GM18870 (cell line): ENCODE results near the gene TGFBR3L.

Source experiments
- ATAC-seq: cut with Tn5 transposase; IDR thresholded peaks from one replicate; pipeline ENCODE4 v1.9.1; 2021; ENCODE audit warnings: moderate library complexity; ENCODE audit not compliant: unreplicated experiment

Gene TGFBR3L

DNA sequence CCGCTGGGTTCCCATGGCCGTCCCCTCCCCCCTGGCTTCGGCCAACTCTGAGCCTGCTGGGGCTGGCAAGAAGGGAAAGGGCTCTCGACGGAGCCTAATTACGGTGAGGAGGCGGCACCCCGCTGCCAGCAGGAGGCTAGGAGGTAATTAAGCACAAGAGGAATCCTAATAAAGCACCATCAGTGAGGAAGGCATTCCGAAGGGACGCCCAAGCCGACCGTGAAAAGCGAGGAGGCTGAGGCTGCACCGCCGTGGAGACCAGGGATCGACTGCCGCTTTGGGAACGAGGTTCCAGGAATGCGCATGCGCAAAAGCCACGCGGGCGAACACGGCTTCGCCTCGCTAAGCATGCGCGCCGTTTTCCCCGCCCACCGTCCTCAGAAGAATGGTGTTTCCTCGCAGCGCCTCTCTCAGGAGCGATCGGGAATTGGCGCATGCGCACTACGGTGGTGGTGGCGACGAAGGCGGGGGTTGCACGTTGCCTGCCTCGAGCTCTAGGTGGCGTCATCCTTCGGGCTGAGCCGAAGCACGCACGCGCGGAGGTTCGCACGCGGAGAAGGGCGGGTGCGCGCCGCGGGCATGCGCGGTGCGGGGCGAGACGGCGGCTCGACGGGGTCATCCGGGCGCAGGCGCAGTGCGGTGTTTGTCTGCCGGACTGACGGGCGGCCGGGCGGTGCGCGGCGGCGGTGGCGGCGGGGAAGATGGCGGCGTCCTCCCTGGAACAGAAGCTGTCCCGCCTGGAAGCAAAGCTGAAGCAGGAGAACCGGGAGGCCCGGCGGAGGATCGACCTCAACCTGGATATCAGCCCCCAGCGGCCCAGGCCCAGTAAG is 11.2 kb upstream of the TGFBR3L start, which contains the start of gene MAP2K7:
TSS of gene MAP2K7 (plus strand) at position 634 of the 830 bp plus-strand sequence. CDS start at position 702, 68 bp downstream.
- ATAC-seq = peak; percentile 86

DNA sequence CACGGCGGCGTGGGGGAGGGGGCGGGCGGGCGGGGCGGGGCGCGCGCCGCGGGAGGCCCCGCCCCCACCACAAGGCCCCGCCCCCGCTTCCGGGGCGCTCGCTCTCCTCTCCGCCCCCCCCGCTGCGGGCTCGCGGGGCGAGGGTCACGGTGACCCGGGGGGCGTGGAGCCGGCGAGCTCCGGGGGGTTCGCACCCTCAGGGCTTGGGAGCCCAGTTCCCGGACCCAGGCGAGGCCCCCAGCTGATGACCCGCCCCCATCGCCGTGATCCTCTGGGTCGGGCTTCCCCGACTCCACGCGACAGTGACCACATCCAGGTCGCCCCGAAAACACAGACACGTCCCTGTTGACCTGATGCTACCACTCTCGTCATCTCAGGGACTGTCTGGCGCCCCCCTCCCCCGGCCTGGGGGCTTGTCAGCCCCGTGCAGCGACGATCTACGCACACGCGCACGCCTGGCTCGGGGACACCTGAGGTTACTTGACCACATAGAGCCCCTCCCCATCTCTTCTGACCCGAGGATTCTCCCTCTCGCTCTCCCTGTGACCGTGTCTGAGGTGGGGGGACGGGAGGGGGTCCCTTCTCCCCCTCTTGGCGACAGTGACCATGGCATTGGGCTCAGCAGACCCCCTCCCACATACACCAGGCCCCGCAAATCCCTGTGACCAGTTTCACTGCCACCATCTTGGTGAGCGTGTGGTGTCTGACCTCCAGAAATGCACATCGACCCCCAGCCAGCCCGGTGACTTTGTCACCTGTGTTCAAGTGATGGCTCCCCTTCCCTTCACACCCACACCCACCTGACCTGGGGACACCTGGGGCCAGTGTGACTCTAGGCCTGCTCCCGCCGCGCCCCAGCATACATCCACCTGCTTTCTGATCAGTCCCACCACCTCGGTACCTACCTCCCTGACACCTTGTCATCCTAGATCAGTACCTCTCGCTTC is 10.3 kb upstream of the TGFBR3L start:
- ATAC-seq = no peak

DNA sequence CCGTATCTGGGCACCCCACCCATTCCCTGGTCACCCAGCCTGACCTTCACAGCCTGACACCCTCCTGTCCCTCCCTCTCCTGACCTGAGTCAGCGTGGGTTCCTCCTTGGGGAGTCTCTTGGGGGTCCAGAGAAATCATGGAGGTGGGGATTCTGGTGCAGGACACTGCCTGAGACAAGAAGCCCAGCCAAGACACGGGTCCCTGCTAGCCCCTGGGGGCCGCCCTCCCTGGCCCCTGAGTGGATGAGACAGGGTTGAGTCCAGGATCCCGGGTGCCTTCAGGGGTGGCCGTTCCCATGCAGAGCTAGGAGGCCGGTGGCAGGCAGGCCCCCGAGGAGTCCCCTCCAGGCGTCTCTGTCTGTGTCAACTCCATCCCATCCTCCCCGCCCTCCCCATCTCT is 9.4 kb upstream of the TGFBR3L start:
- no peak for ATAC-seq

DNA sequence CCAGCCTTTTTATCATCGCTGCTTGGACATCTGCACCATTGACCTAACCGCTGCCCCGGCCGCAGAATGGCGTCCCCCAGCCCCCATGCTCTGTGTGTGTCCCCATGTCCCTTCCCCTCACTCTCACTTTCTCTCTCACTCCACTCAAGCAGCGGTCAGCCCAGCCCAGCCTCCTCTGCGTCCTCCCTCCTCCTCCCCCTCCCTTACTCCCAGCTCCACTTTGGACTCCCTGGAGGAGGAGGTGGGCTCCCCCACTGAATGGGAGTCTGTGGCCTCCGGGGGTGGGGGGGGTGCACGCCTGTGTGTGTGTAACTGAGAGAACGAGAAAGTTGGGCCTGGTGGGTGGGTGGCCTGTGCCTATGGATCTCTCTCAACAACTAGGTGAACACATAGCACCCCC is 8.8 kb upstream of the TGFBR3L start:
- ATAC-seq = no peak

DNA sequence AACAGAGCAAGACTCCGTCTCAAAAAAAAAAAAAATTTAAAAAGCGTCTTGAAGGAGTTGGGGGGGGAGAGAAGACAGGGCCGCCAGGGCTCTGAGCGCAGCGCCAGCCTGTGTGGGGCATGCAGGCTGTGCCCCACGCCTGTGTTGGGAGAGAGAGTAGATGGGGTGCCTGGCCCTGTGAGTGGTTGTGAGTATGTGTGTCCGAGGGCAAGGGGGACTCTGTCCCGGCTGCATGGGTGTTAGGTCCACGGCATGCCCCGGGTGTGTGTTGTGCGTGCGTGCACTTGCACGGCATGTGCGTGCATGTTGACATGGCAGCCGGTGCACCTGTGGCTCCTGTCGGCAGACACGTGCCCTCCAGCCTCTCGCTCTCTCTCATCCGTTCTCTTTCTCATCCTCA is 7.5 kb upstream of the TGFBR3L start:
- no peak for ATAC-seq

DNA sequence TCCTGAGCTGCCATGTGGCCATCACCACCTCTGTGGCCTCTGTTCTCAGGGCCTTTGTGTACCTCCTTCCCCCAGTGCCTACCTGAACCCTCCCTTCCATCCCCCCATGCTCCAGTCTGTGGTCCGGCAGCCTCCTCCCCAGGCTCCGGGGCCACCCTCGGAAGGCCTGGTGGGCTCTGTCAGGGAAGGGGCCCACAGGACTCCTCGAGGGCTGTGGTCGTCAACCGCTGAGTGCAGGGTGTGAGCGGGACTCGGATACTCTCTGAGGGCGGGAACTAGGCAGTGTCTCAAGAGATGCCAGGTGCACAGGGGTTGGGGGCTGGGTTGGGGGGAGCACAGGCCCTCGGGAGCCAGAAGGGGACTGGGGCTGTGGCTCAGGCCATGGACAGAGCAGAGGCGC is 7.1 kb upstream of the TGFBR3L start:
- no peak for ATAC-seq

DNA sequence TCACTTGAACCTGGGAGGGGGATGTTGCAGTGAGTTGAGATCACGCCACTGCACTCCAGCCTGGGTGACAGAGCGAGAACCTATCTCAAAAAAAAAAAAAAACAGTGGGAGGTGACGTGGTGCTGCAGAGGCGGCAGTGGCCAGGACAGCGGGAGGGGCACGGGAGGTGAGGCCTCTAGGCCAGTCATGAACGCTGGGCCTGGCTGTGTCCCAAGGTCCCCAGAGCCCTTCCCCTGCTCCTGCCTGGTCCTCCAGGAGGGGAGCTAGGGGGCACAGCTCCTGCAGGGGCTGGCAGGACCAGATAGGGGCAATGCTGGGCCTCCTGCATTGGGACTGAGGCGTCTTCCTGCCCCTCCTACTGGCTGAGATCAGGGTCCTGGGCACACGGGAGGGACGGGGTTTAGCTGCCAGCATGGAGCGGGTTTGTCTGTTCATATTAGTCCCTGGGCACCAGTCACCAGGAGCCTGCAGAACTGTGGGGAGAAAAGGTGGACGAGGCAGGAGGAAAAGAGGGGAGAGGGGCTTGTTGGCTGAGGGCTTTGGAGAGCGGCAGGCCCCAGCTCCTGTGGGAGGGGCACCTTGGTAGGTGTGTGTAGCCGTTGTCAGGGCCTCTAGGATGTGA is 6.4 kb upstream of the TGFBR3L start:
- no peak for ATAC-seq

DNA sequence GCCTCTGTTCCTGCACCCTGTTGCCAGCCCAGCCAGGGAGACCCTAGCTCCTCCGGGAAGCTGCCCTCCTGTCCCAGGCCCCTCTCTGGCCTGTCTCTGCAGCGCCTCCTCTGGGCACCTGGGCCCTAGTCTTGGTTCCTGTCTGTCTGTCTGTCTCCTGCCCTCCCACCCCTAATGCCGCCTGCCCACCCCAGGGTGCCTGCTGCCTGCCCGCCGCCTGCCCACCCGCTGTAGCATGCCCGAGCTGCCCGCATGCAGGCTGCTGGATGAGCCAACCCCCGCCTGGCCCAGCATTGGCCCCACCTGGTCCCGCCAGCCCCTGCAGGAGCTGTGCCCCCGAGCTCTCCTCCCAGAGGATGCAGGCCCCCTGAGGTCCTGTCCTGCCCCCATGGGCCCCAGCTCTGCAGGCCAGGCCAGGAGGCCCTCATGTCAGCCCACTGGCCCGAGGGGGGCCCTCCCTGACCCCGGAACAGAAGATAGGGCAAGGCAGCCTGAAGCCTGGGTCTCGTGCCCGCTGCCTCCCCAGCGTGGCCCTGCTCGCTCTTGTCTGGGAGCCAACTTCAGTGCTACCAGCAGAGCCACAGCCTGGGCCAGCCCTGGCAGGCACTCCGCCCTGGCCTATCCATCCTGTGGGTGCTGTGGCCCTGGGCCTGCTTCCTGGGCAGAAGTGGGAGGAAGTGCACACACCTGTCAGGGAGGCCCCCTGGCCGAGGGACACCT is 5.7 kb upstream of the TGFBR3L start:
- no peak for ATAC-seq

DNA sequence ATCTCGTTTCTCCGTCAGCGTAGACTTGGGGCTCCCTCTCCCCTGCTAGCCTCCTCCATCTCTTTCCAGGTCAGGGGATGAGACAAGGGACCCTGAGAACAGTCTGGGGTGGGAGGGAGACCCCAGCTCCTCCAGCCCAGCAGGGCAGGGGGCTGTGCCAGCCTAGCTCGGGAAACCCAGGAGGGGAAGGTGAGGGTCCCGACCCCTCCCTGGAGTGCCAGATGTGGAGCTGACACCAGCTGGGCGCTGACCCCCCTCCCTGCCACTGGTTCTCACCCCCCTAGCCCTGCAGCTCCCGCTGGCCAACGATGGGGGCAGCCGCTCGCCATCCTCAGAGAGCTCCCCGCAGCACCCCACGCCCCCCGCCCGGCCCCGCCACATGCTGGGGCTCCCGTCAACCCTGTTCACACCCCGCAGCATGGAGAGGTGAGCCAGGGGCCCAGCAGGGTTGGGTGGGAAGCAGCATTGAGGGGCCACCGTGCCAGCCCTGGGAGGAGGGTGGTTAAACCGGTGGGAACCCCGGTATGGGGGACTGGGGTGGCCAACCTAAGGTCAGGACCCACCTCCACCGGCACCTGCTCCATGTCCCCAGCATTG is 5.1 kb upstream of the TGFBR3L start:
- ATAC-seq = no peak

DNA sequence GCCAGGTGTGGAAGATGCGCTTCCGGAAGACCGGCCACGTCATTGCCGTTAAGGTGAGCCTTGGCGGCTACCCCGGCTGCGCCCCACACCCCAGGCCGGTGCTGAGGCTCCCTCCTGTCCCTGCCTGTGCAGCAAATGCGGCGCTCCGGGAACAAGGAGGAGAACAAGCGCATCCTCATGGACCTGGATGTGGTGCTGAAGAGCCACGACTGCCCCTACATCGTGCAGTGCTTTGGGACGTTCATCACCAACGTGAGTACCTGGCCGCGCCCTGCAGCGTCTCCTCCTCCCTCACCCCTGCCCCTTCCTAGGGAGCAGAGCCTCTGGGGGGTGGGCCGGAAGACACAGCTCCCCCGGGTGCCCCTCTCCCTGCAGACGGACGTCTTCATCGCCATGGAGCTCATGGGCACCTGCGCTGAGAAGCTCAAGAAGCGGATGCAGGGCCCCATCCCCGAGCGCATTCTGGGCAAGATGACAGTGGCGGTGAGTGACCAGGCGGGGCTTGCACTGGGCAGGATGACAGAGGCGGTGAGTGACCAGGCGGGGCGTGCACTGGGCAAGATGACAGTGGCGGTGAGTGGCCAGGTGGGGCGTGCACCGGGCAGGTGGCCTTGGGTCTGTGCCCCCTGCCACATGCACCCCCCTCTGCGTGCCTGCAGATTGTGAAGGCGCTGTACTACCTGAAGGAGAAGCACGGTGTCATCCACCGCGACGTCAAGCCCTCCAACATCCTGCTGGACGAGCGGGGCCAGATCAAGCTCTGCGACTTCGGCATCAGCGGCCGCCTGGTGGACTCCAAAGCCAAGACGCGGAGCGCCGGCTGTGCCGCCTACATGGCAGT is 4.1 kb upstream of the TGFBR3L start:
- ATAC-seq = no peak

DNA sequence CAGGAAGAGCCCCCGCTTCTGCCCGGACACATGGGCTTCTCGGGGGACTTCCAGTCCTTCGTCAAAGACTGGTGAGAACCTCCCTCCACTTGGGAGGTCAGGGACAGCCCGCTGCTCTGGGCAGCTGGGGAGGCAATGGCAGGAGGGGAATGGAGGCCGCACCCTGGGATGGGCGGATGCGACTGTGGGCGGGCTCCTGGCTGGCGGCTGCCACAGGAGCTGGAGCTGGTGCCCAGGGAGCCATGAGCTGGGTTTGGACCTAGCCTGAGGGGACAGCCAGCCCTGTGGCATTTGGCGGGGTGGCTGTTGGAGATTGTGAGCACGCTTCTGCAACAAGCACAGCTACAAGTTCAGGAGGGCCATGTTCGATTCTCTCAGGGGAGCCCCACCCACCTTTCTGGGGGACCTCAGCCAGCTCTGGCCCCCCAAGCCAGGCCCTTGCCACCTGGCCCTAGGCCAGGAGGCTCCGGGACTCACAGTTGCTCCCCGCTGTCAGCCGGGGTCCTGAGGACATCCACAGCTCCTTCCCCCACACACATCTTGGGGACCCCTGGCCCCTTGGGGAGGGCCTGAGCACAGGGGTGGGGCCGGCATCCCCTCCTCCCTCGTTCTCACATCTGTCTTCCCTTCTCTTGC is 3.0 kb upstream of the TGFBR3L start:
- no peak for ATAC-seq

DNA sequence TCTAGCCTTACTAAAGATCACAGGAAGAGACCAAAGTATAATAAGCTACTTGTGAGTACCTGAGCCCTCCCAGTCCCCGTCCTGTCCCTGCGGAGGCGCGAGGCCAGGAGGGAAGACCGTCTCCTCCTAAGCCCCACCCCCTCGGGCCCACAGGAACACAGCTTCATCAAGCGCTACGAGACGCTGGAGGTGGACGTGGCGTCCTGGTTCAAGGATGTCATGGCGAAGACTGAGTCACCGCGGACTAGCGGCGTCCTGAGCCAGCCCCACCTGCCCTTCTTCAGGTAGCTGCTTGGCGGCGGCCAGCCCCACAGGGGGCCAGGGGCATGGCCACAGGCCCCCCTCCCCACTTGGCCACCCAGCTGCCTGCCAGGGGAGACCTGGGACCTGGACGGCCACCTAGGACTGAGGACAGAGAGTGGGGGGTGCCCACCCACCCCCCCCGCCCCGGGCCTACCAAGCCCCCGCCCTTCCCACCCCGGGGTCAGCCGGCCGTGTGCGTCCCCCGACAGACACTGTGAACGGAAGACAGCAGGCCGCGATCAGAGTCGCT is 2.4 kb upstream of the TGFBR3L start:
- ATAC-seq = no peak

DNA sequence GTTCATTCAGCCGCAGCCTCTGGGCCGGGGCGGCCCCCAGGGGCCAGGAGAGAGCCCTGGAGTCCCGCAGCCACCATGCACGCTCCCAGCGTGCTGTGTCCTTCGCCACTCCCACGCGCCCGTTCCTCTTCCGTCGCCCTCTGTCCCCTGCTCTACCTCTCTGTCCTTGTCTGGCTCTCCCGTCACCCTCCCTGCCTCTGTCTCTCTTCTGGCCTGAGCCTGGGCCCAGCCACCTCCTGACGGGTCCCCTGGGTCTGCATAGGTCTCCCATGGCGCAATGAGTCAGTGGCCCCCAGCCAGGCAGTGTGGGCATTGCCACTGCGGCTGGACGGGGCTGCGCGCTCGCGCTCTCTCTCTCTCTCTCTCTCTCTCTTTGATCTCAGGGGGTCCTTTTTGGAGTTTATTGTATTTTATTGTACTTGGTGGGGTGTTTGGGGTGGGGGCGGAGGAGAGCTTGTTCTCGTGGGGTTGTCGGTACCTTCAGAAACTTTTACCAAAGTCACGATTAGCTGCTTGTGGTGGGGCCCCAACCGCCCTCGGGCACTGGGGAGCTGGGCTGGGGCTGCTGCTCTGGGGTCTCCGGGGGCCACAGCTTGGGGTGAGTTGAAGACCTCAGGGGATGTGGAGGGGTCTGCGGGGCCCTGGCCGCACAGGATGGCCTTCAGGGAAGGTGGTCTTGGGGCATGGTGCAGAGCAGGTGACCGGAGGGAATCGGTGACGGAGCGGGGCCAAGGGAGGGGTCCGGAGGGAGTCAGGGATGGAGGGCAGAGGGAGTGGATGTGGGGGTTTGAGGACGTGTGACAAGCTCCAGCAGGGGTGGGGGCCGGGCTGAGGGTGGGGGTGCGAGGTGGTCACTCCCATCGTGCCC is 1.7 kb upstream of the TGFBR3L start:
- ATAC-seq = no peak

DNA sequence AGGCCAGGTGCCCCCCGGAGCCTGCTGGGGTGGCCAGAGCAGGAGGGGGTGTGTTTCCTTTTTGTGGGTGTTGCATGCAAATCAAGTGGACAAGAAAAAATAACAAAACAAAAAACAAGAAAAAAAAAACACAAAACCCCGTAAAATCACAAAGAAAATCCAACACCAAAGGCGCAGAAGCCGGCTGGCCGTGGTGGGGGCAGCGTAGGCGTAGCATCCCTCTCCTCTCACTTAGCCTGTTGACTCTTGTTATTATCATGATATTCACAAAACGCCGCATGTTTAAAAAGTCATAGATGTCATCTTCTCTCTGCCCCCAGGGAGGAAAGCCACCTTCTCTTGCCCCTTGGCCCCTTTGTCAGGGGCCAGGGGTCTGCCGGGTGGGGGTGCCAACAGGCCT is 978 bp upstream of the TGFBR3L start:
- no peak for ATAC-seq

DNA sequence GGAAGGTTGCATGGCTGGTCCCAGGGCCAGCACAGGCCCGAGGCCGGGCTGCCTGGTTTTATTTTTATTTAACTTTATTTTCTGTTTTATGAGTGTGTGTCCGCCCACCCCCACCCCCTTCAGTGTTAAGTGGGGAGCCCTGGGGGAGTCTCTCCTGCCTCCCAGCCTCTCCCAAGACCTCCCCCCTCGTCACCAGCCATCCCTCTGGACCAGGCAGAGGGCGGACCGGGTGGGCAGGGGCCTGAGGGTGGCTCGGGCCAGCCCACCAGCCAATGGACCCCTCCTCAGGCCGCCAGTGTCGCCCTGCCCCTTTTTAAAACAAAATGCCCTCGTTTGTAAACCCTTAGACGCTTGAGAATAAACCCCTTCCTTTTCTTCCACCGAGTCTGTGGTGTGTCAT is 531 bp upstream of the TGFBR3L start:
- no peak for ATAC-seq

DNA sequence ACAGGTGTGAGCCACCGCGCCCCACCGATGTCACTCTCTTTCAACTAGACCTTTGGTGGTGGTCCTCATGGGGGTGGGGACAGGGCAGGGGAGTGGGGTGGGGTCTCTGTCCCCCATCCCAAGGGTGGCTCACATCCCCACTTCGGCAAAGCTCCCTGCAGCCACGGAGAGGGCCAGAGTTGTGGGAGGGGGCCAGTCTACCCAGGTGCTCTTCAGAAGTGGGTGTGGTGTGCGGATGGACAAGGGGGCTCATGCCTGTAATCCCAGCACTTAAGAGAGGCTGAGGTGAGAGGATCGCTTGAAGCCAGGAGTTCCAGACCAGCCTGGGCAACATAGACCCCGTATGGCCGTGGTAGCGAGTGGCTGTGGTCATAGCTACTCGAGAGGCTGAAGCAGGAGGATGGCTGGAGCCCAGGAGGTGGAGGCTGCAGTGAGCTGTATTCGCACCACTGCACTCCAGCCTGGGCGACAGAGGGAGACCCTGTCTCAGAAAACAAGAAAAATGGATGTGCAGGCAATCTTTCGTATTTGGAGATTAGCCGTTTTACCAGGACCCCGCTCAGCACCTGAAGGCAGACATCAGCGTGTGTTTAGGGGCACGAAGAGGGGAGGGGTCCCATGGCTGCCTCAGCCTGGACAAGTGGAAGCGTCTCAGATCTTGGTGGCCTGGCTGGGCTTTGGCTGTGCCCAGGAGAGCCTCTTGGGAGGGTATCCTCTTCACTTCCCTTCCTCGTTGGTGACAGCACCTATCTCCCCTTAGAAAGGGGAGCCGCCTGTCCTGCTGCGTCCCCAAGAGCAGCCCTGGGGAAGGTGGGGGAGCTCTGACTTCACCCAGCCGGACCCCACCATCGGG is 846 bp downstream of the TGFBR3L start:
- no peak for ATAC-seq
